Measurements from ENCODE around the gene SPATA3.

SPATA3 gene

GRCh38 chr2:231041061-231041689 lies 45.3 kb downstream of the SPATA3 start:
- no peak overlapping the region for H3K27ac ChIP-seq

GRCh38 chr2:231043796-231044195 lies 47.9 kb downstream of the SPATA3 start:
- DNase-seq (ENCODE audit: low read depth, low spot score): no peak
- H3K27ac ChIP-seq: no peak overlapping the region

More at GRCh38 chr2:231041061-231041689, 45.3 kb downstream of the SPATA3 start:
- DNase-seq (ENCODE audit: low read depth, low spot score): no peak

- DNase-seq (ENCODE audit: low read depth, low spot score): no peak
- no peak overlapping the region for H3K27ac ChIP-seq
Measured at GRCh38 chr2:231046916-231047273, 51.0 kb downstream of the SPATA3 start.

- H3K27ac ChIP-seq: no peak overlapping the region
- DNase-seq (ENCODE audit: low read depth, low spot score): no peak
Measured at GRCh38 chr2:231047274-231047922, 51.5 kb downstream of the SPATA3 start.

- no peak for DNase-seq (ENCODE audit: low read depth, low spot score)
- no peak overlapping the region for H3K27ac ChIP-seq
Measured at GRCh38 chr2:231047923-231048915, 52.3 kb downstream of the SPATA3 start.

GRCh38 chr2:231049286-231050017 lies 53.5 kb downstream of the SPATA3 start:
- no peak for DNase-seq (ENCODE audit: low read depth, low spot score)
- H3K27ac ChIP-seq: no peak overlapping the region

- DNase-seq (ENCODE audit: low read depth, low spot score): no peak
- H3K27ac ChIP-seq: no peak overlapping the region
Measured at GRCh38 chr2:231050018-231050901, 54.3 kb downstream of the SPATA3 start.

GRCh38 chr2:231051116-231051515 lies 55.2 kb downstream of the SPATA3 start:
- no peak overlapping the region for H3K27ac ChIP-seq
- DNase-seq (ENCODE audit: low read depth, low spot score): no peak

- DNase-seq (ENCODE audit: low read depth, low spot score): no peak
- no peak overlapping the region for H3K27ac ChIP-seq
Measured at GRCh38 chr2:231052494-231053451, 56.9 kb downstream of the SPATA3 start.

- no peak overlapping the region for H3K27ac ChIP-seq
- no peak for DNase-seq (ENCODE audit: low read depth, low spot score)
Measured at GRCh38 chr2:231053846-231054245, 57.9 kb downstream of the SPATA3 start.

GRCh38 chr2:231056453-231057416 lies 60.8 kb downstream of the SPATA3 start, which contains the start of gene PSMD1:
PSMD1 (plus strand) TSS chr2:231056867; CDS start chr2:231057026, 159 bp downstream.
- H3K27ac ChIP-seq: peak within 1 kb of the TSS; percentile 83
- DNase-seq (ENCODE audit: low read depth, low spot score): peak; percentile 69

GRCh38 chr2:231057590-231057989 lies 61.7 kb downstream of the SPATA3 start:
- H3K27ac ChIP-seq: peak overlapping the region; percentile 83
- DNase-seq (ENCODE audit: low read depth, low spot score): no peak
